ENCODE results near the gene TSGA10IP.

DNA sequence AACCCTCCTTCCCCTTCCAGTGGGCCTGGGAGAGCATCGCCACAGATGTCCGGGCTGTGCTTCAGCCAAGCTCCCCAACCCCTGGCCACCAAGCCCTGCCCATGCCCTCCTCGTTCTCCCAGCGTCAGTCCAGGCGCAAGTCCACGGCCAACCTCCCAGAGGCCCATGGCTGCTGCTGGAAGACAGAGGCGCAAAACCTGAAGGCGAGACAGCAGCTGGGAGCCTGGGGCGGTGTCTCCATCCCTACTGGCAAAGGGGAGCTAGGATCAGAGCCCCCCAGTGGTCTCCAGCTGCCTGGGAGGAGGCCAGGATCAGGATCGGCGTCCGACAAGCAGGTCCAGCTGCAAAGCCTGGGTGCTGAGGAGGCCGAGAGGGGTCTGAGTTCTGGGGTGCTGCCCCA is 1.9 kb downstream of the TSGA10IP start:
- no peak for TF ChIP-seq POLR2AphosphoS5 (IDR thresholded peaks at IDR 0.05)
- TF ChIP-seq, protein P1, sequence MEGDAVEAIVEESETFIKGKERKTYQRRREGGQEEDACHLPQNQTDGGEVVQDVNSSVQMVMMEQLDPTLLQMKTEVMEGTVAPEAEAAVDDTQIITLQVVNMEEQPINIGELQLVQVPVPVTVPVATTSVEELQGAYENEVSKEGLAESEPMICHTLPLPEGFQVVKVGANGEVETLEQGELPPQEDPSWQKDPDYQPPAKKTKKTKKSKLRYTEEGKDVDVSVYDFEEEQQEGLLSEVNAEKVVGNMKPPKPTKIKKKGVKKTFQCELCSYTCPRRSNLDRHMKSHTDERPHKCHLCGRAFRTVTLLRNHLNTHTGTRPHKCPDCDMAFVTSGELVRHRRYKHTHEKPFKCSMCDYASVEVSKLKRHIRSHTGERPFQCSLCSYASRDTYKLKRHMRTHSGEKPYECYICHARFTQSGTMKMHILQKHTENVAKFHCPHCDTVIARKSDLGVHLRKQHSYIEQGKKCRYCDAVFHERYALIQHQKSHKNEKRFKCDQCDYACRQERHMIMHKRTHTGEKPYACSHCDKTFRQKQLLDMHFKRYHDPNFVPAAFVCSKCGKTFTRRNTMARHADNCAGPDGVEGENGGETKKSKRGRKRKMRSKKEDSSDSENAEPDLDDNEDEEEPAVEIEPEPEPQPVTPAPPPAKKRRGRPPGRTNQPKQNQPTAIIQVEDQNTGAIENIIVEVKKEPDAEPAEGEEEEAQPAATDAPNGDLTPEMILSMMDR (IDR thresholded peaks at IDR 0.05), result no peak
- TF ChIP-seq POLR2A (IDR thresholded peaks at IDR 0.05; ENCODE audit: low read depth), result no peak
- no peak for TF ChIP-seq EP300 (IDR thresholded peaks at IDR 0.05)

Data from esophagus muscularis mucosa (tissue), 4 donors.